IMR-90 (cell line): ENCODE data around the gene TEAD2. TPM values are rescaled to one million over a fixed set of nuclear protein-coding genes. Genes with fewer than 3 reads are reported as not detected.
"Not testable (repeated sequence)": the region's sequence is repeated elsewhere in the genome, so short reads cannot be mapped to it uniquely, and the experiment has no call there.

Experiments
- ATAC-seq: fragments of 200-7000 bp; cut with Tn5 transposase; 2 replicates; pipeline ENCODE4 v1.9.1; 2020; ENCODE audit warnings: low read depth, mild to moderate bottlenecking, moderate library complexity
- BruUV-seq: library from RNA; stranded (reverse); fragments of 400-500 nt; replicated peaks from 2 replicates; lab custom pipeline; 2021; lab: Mats Ljungman, UMichigan
- CTCF ChIA-PET: fragments of 300-600 bp; formaldehyde crosslinking; extraction: SDS; loops from one replicate; lab custom pipeline; 2021; ENCODE audit warnings: antibody characterized with exemption; lab: Yijun Ruan, JAX
- POLR2A ChIA-PET: fragments of 300-600 bp; sonication (Branson Sonifier 250); formaldehyde crosslinking; loops from one replicate; lab custom pipeline; 2022; ENCODE audit warnings: antibody characterized with exemption; ENCODE audit not compliant: unreplicated experiment; lab: Charles Lee
- DNase-seq: peaks from one replicate; pipeline ENCODE4 v3.0.0; 2013
- H2AFZ ChIP-seq: replicated peaks from 2 replicates; pipeline ENCODE3; 2013; ENCODE audit warnings: low read length, mild to moderate bottlenecking; ENCODE audit not compliant: poor library complexity
- H2AK5ac ChIP-seq: 2 replicates; pipeline ENCODE4 v1.6.1; 2013; ENCODE audit warnings: low read depth, low read length, inconsistent platforms
- H2AK9ac ChIP-seq: replicated peaks from 2 replicates; pipeline ENCODE3; 2013; ENCODE audit warnings: mild to moderate bottlenecking, low read depth, low read length, moderate library complexity; ENCODE audit not compliant: poor library complexity
- H2BK120ac ChIP-seq: 2 replicates; pipeline ENCODE4 v1.6.1; 2013; ENCODE audit warnings: low read depth, low read length, inconsistent platforms
- H2BK15ac ChIP-seq: 3 replicates; pipeline ENCODE4 v1.6.1; 2013; ENCODE audit warnings: low read depth, low read length, inconsistent platforms
- H2BK20ac ChIP-seq: 2 replicates; pipeline ENCODE4 v1.6.1; 2013; ENCODE audit warnings: low read depth, mild to moderate bottlenecking, inconsistent platforms, low read length, moderate library complexity
- H2BK5ac ChIP-seq: 2 replicates; pipeline ENCODE4 v1.6.1; 2013; ENCODE audit warnings: mild to moderate bottlenecking, low read depth, low read length, inconsistent platforms; ENCODE audit not compliant: poor library complexity, severe bottlenecking
- H3K14ac ChIP-seq: replicated peaks from 2 replicates; pipeline ENCODE4 v1.6.1; 2013; ENCODE audit warnings: low read depth, low read length, inconsistent platforms
- H3K18ac ChIP-seq: 2 replicates; pipeline ENCODE4 v1.6.1; 2013; ENCODE audit warnings: low read depth, low read length, control low read depth
- H3K23ac ChIP-seq: 2 replicates; pipeline ENCODE4 v1.6.1; 2013; ENCODE audit warnings: low read depth, low read length, inconsistent platforms
- H3K27ac ChIP-seq: 2 replicates; pipeline ENCODE4 v1.5.1; 2013; ENCODE audit warnings: mild to moderate bottlenecking, control low read depth, low read length; ENCODE audit not compliant: insufficient read depth
- H3K27me3 ChIP-seq: 2 replicates; pipeline ENCODE4 v1.6.1; 2013; ENCODE audit warnings: low read length; ENCODE audit not compliant: control insufficient read depth, insufficient read depth
- H3K36me3 ChIP-seq: 2 replicates; pipeline ENCODE4 v1.6.1; 2013; ENCODE audit warnings: low read length, mixed read lengths; ENCODE audit not compliant: control insufficient read depth, insufficient read depth
- H3K4ac ChIP-seq: 2 replicates; pipeline ENCODE4 v1.6.1; 2013; ENCODE audit warnings: low read depth, low read length, inconsistent platforms
- H3K4me1 ChIP-seq: 2 replicates; pipeline ENCODE4 v1.6.1; 2013; ENCODE audit warnings: low read length, mixed read lengths; ENCODE audit not compliant: control insufficient read depth, insufficient read depth
- H3K4me2 ChIP-seq: 2 replicates; pipeline ENCODE4 v1.6.1; 2013; ENCODE audit warnings: low read depth, mild to moderate bottlenecking, control low read depth, low read length, moderate library complexity
- H3K4me3 ChIP-seq: 2 replicates; pipeline ENCODE4 v1.5.1; 2013; ENCODE audit warnings: low read depth, mild to moderate bottlenecking, control low read depth, low read length, moderate library complexity; ENCODE audit not compliant: insufficient read depth
- H3K56ac ChIP-seq: 2 replicates; pipeline ENCODE4 v1.6.1; 2013; ENCODE audit warnings: low read length, inconsistent platforms; ENCODE audit not compliant: insufficient read depth; ENCODE audit errors: extremely low read depth
- H3K79me1 ChIP-seq, 2 experiments: 2 replicates each; pipeline ENCODE4 v1.6.1; 2013; ENCODE audit warnings: low read length in 2 of 2, inconsistent platforms in 1 of 2, low read depth in 1 of 2
- H3K9ac ChIP-seq: 2 replicates; pipeline ENCODE4 v1.6.1; 2013; ENCODE audit warnings: low read depth, low read length, control low read depth
- H3K9me1 ChIP-seq: 2 replicates; pipeline ENCODE4 v1.6.1; 2013; ENCODE audit warnings: low read length, inconsistent platforms; ENCODE audit not compliant: insufficient read depth
- H3K9me3 ChIP-seq: 2 replicates; pipeline ENCODE4 v1.6.1; 2013; ENCODE audit warnings: low read length; ENCODE audit not compliant: control insufficient read depth, insufficient read depth
- H4K20me1 ChIP-seq: 2 replicates; pipeline ENCODE4 v1.6.1; 2013; ENCODE audit warnings: low read length, inconsistent platforms; ENCODE audit not compliant: insufficient read depth
- H4K5ac ChIP-seq: 2 replicates; pipeline ENCODE4 v1.6.1; 2013; ENCODE audit warnings: mild to moderate bottlenecking, low read depth, low read length, control low read depth
- H4K8ac ChIP-seq, 2 experiments: 2 replicates each; pipeline ENCODE4 v1.6.1; 2013; ENCODE audit warnings: low read depth in 2 of 2, low read length in 2 of 2, control low read depth in 1 of 2, inconsistent platforms in 1 of 2
- H4K91ac ChIP-seq: 2 replicates; pipeline ENCODE4 v1.6.1; 2013; ENCODE audit warnings: low read depth, low read length, inconsistent platforms; ENCODE audit not compliant: insufficient read depth
- CEBPB ChIP-seq: IDR thresholded peaks from 2 replicates; pipeline ENCODE4 v1.6.1; 2012; ENCODE audit warnings: low read depth, low read length, improper control_type of control experiment
- NFE2L2 ChIP-seq: fragments of 150-350 bp; IDR thresholded peaks from 2 replicates; pipeline ENCODE4 v1.6.1; 2016; ENCODE audit warnings: low read depth, mild to moderate bottlenecking, low read length
- WGBS, 2 experiments: methylation state at CpG; one replicate each; pipeline versions ENCODE4 v1.1.5 to v1.1.7; 2013; ENCODE audit warnings: missing lambda C conversion rate in 2 of 2; ENCODE audit not compliant: insufficient read length in 1 of 2; ENCODE audit errors: extremely low coverage in 2 of 2; 5-methylcytosine and 5-hydroxymethylcytosine counted together
- dilution Hi-C: fragments of 300-500 bp; cut with HindIII; formaldehyde crosslinking; loops from one replicate; pipeline ENCODE4 v1.14.3; 2018; ENCODE audit warnings: low sequenced_read_pairs; ENCODE audit not compliant: unreplicated experiment
- in situ Hi-C: fragments of 300-500 bp; cut with MboI; formaldehyde crosslinking; loops from 3 replicates; pipeline ENCODE4 v1.14.3; 2019; ENCODE audit warnings: low sequenced_read_pairs, inconsistent platforms, mixed read lengths
- intact Hi-C: fragments of 100-400 bp; cut with micrococcal nuclease; formaldehyde crosslinking; loops from 2 replicates; pipeline ENCODE4 v1.10.0; 2022
- polyA plus RNA-seq, 3 experiments: library from polyadenylated mRNA; depleted of rRNA; stranded (reverse); fragments of >200 nt; gene quantifications; 2 replicates each; pipeline ENCODE4 v1.2.3, GENCODE V29; 2012; ENCODE audit warnings: low replicate concordance in 1 of 3
- total RNA-seq: library from RNA; depleted of rRNA; stranded (reverse); fragments of >200 nt; gene quantifications from 2 replicates; pipeline ENCODE4 v1.2.3, GENCODE V29; 2012

The TEAD2 gene
- total and polyA plus RNA-seq, 2 of the 4 experiments (the other 2 are of a cell fraction) = 30.8 to 33.6 TPM

DNA sequence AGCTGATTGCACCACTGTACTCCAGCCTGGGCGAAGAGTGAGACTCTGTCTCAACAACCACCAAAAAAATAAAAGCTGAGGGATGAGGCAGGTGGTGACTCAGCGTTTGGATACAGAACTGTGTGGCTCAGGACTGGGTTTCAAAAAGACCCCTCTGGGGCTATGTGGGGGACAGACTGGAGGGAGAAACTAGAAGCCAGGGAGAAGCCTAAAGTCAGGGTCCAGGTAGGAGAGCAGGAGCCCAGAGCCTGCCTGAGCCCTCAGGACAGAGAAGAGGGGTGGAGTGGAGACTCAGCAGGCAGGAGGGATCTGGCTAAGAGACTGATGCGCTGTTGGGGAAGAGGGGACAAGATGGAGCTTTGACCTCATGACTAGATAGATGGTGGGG lies 28.8 kb downstream of the TEAD2 start:
- WGBS, 2 experiments = no CpG with 5 or more reads among the region's 3 CpGs
- no TSS peak for BruUV-seq
- CTCF ChIA-PET = no interaction called here

DNA sequence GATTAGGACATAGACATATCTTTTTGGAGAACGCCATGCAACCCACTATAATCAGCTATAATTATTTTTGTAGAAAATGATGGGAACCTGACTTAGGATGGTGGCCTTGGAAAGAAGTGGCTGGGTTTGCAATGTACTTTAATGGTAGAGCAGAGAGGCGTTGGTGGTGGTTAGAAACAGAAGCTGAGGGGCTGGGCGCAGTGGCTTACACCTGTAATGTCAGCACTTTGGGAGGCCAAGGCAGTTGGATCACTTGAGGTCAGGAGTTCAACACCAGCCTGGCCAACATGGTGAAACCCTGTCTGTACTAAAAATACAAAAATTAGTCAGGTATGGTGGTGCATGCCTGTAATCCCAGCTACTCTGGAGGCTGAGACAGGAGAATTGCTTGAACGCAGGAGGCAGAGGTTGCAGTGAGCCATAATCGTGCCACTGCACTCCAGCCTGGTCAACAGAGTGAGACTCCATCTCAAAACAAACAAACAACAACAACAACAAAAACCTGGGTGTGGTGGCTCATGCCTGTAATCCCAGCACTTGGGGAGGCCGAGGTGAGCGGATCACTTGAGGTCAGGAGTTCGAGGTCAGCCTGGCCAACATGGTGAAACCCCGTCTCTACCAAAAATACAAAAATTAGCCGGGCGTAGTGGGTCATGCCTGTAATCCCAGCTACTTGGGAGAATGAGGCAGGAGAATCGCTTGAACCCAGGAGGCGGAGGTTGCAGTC lies 29.4 kb downstream of the TEAD2 start:
- POLR2A ChIA-PET, H2AFZ ChIP-seq, H2AK9ac ChIP-seq, H3K9me1 ChIP-seq, H3K4ac ChIP-seq, H2BK15ac ChIP-seq, ATAC-seq, H4K5ac ChIP-seq, H2BK20ac ChIP-seq, H3K18ac ChIP-seq, H3K9ac ChIP-seq, intact Hi-C loops, CTCF ChIA-PET, dilution Hi-C loops, H2AK5ac ChIP-seq, H3K23ac ChIP-seq, H3K14ac ChIP-seq, H2BK120ac ChIP-seq, H3K27me3 ChIP-seq, H3K36me3 ChIP-seq, H3K4me3 ChIP-seq, H4K8ac ChIP-seq, H4K20me1 ChIP-seq, H3K27ac ChIP-seq, in situ Hi-C loops, DNase-seq, H3K79me1 ChIP-seq, H4K91ac ChIP-seq, H3K4me2 ChIP-seq, H3K4me1 ChIP-seq, H3K56ac ChIP-seq, BruUV-seq, H3K9me3 ChIP-seq, H2BK5ac ChIP-seq: not testable (repeated sequence)
- WGBS, 2 experiments = no CpG with 5 or more reads among the region's 13 CpGs

More for the DNA sequence above, 28.8 kb downstream of the TEAD2 start:
- H3K79me1 ChIP-seq = no peaks in the 10 kb centered on the region; a peak in 1 of 4 replicates
- H2BK20ac ChIP-seq = no peak overlapping the region
- H3K9me3 ChIP-seq = no peaks in the 10 kb centered on the region
- POLR2A ChIA-PET = no interaction called here
- H3K14ac ChIP-seq = no peak overlapping the region
- H3K4ac ChIP-seq = no peak overlapping the region
- H4K5ac ChIP-seq = no peak overlapping the region
- no peak overlapping the region for H3K23ac ChIP-seq
- peaks cover 5% of the 10 kb centered on the region for H3K36me3 ChIP-seq
- in situ Hi-C loops = no loop called here
- no peak overlapping the region for H3K4me2 ChIP-seq
- H3K4me3 ChIP-seq = no peak overlapping the region
- dilution Hi-C loops = no loop called here
- H2AK5ac ChIP-seq = no peak overlapping the region
- H3K18ac ChIP-seq = no peak overlapping the region
- H4K91ac ChIP-seq = no peak overlapping the region
- H2BK15ac ChIP-seq = no peak overlapping the region
- 0 out of 2 replicates have a peak, but pooled peaks cover 5% of the 10 kb centered on the region for H4K20me1 ChIP-seq
- H4K8ac ChIP-seq = no peak overlapping the region
- no peak overlapping the region for H2BK5ac ChIP-seq
- no peaks in the 10 kb centered on the region for H3K27me3 ChIP-seq
- H2AFZ ChIP-seq = no peak overlapping the region
- ATAC-seq = peak; percentile 62
- peak; percentile 40 for DNase-seq
- peaks cover 7% of the 10 kb centered on the region; the same call in 1 of the 2 replicates for H3K9me1 ChIP-seq
- TF ChIP-seq CEBPB = no peak
- peak; percentile 40 for TF ChIP-seq NFE2L2
- H2AK9ac ChIP-seq = no peak overlapping the region
- H2BK120ac ChIP-seq = no peak overlapping the region
- intact Hi-C loops = no loop called here
- H3K56ac ChIP-seq = no peak overlapping the region
- no peak overlapping the region for H3K9ac ChIP-seq
- no peaks in the 10 kb centered on the region for H3K4me1 ChIP-seq
- no peak overlapping the region for H3K27ac ChIP-seq
